ENCODE data around the gene APOE.

DNA sequence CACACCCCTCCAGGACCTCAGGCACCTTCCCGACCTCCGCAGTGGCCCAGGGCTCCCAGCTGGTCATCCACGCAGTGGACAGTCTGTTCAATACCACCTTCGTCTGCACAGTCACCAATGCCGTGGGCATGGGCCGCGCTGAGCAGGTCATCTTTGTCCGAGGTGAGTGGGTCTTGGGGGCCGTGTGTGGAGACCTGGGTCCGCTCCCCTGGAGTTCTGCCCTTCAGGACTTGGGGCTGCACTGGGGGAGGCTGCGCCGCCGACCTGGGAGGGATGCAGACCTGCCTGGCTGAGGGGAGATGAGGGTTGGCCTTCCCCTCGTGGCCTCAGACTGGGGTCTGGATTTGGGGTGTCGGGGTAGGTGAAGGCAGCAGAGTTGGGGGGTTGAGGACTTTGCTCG, 31.3 kb upstream of the APOE start:
- TF ChIP-seq, protein P1, sequence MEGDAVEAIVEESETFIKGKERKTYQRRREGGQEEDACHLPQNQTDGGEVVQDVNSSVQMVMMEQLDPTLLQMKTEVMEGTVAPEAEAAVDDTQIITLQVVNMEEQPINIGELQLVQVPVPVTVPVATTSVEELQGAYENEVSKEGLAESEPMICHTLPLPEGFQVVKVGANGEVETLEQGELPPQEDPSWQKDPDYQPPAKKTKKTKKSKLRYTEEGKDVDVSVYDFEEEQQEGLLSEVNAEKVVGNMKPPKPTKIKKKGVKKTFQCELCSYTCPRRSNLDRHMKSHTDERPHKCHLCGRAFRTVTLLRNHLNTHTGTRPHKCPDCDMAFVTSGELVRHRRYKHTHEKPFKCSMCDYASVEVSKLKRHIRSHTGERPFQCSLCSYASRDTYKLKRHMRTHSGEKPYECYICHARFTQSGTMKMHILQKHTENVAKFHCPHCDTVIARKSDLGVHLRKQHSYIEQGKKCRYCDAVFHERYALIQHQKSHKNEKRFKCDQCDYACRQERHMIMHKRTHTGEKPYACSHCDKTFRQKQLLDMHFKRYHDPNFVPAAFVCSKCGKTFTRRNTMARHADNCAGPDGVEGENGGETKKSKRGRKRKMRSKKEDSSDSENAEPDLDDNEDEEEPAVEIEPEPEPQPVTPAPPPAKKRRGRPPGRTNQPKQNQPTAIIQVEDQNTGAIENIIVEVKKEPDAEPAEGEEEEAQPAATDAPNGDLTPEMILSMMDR (IDR thresholded peaks at IDR 0.05): no peak
- TF ChIP-seq POLR2A (IDR thresholded peaks at IDR 0.05): no peak

Measured in esophagus squamous epithelium (tissue), 4 donors.